ENCODE measurements around the gene SUGP1.

SUGP1 gene

DNA sequence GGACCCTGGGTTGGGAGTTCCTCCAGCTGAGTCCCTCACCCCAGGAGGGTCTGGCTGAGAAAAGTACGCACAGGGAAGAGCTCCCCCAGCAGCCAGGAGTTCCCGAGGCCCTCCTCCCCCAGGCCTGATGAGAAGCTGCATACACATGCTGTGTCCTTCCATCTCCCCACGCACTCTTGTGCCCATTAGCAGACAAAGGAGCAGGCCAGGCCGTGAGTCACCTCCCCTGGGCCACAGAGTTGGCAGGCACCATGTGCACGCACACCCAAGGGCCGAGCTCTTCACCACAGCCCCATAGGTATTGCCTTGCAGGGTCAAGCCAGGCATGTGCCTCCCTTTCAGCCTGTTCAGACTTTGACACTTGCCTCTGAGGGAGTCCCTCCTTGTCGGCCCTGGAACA lies 17.8 kb upstream of the SUGP1 start:
- no peak for DNase-seq

DNA sequence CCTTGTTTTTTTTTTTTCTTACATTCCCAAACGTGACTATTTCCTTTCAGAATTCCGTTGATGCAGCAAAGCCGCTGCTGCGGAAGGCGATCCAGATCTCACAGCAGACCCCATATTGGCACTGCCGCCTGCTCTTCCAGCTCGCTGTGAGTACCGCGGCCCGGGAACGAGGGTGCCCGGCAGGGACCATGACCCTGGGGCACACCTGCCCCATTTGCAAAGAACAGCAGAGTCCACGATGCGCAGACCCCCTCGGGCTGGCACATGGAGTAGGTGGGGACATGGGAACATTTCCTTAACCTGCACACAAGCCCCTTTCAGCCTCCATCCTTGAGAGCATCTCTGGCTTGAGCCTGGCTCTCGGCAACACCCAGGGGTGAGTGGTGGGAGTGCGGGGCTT lies 16.8 kb upstream of the SUGP1 start:
- DNase-seq = no peak

DNA sequence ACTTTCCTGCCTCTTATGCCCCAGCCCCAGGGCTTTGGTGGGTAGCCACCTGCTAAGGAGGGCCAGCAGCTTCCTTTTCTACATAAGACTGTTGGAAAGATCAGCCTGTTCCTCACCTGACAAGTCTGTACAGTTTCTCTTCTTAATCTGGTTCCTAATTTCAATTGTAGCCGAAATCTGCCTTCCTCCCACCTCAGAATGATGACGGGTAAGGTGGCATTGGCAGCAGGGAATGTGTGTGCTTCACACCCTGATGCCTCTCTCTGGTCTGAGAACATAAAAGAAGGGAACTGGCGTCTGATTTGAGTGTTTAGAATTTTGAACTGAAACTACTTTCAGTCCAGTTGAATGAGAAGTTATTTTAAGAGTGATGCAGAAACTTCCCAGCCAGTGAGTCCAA lies 16.3 kb upstream of the SUGP1 start:
- DNase-seq = no peak

DNA sequence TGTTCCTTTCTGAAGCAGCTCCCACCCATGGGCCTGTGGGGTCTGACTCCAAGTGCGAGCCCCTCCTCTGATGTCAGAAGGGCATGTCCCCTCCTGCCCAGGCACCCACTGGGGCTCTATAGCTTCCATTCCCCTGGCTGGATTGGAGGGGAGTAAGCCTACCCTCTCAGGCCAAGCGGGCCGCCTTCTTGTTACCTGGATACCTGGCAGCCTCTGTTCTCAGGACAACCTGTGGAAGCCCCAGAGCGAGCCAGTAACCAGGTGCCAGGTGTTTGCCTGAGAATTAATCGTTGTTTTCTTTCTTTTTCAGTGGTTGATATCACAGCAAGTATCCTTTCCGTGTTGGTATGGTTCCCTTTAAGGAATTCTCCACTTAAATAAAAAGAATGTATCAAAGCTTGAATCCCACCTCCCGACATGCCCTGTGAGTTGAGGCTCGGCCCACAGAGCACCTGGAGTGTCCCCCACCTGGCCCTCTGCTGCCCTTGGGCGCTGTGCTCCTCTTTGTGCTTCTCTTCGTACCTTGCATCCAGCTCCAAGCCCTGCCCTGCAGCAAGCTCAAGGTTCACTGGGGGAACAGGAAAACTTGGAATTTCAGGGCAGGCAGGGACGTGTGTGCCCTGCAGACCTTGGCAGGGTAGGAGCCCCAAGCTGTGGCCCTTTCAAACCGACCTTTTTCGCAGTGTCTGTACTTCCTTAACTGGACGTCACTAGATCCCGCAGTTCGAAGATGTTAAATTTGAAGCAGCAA lies 15.3 kb upstream of the SUGP1 start:
- no peak for DNase-seq

DNA sequence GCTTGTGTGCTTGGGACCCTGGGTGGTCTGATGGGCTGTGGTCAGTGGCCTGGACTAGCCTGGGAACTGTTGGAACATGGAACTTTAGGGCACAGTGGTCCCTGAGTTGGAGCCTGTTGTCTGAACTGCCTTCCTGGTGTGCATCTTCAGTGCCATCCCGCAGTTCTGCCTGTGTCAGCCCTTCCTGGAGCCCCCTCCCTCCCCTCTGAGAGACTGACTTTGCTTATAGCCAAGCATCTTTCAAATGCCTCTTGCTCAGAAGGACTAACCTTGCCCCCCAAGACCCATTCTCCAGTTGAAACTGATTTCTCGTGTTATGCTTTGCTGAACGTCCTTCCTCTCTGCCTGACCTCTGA lies 14.7 kb upstream of the SUGP1 start:
- DNase-seq = no peak

DNA sequence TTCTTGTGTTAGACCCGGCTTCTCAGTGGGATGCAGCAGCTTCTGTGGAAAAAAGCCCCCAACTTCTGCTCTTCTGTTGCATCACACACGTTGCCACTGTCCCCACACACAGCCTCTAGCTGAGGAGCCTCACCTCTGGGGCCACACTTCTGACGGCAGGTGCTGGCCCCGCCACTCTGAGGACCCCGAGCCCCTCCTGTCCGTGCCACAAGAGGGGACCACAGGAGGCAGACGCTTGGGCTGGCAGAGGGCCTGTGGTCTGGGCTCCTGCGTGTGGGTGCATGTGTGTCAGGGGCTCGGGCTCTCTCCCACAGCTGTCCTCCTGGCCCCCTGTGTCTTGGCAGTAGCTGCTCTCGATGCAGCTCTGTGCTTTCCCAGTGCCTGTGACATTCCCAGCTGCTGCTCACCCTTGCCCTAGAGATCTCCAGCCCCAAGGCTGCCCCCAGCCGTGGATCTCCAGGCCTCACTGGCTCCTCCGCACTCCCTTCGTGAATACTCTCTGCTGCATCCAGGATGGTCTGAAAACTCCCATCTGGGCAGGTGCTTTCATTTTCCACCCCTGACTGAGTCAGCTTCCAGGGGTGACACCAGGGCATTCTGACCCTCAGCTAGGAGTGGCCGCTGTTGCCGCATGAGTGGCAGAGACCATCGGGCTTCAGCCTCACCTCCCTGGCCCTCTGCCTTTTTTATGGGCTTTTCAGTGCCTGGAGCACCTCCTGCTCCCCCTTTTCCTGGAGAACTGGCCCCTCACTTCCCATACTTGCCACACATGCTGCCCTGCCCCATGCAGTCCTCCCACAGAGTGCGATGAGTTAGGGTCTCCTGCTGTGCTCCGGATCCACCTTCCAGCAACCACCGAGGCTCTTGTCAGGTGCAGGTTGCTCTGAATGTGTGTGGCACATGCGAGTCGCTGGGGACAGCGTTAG lies 14.0 kb upstream of the SUGP1 start:
- no peak for DNase-seq

DNA sequence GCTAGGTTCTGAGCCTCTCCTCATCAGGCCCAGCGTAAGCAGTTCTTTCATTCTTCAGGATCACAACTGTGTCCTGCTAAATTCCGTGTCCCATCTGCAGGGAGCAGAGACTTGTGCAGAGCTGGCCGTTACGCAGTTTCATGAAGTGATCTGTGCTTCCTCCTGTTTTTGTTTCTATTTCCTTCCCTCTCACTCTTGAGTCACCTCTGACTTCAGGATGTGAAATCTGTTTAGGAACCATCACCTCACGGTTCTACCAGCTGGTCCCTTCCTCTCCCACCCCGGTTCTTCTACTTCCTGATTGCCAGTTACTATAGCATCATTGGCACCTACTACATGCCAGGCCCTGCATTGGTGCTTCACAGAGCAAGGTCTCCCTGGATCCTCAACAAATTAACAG lies 8.8 kb upstream of the SUGP1 start:
- DNase-seq = no peak

DNA sequence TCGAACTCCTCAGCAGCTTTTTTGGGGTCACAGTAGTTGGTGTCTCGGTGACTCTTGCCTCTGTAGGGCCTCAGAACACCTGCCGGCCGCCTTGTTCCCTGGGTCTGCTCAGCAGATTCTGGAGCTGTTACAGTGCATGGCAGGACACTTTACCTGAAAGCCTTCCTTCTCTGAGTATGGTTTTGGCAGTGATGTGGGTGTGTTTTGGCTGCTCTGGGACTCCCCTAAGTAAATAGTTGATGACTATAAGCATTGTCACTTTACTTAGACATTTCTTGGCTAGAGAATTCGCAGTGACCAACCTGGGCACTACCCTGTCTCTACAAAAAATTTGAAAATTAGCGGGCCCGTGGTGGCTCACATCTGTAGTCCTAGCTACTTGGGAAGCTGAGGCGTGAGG lies 7.4 kb upstream of the SUGP1 start:
- DNase-seq = no peak

DNA sequence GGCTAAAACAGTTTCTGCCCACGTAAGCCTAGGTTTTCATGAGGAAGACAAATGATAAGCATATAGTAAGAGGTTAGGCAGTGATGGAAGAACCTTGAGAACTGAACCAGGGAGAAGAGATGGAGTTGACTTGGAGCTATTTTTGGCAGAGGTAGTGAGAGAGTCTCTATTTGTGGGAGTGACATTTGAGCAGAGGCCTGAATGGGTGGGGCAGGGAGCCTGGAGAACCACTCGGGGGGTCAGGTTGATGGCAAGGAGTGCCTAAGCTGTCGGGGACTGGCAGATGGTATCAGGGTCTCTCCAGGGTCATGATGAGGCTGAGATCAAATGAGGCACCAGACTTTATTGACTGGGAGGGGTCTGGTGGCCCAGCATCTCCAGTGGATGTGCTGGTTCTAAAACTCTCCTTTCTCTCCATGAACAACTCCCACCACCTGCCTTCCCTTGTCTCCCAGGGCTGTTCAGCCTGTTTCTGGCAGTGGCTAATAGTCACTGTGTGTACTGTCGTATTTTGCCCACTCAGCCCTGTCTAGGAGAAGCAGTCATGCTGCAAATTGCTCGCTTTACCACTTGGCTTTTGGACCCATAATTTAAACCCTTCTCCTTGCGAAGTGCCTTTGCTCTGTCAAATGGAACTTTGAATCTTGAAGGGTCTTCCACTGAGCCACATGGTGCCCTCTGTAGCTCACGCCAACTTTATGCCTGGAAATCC lies 3.9 kb upstream of the SUGP1 start:
- no peak for DNase-seq

DNA sequence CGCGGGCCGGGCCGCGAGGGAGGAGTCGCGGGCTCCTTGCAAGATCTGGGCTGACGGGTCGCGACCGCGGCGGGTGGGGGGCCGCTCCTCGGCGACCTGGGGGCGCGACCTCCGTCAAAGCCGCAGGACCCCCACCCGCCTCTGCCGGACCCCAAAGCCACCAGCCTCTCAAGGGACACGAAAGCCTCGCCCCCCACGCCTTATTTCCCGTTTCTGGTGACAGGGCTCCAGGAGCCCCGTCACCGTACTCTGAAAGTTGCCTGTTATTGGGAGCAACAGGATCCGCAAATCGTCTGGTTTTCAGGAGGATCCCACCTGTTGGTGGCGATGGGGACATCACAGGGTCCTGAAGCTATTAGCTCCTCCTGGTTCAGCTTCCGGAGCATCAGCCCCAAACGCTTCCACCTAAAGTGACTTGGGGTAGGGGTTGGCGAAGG lies 850 bp upstream of the SUGP1 start:
- DNase-seq = no peak

DNA sequence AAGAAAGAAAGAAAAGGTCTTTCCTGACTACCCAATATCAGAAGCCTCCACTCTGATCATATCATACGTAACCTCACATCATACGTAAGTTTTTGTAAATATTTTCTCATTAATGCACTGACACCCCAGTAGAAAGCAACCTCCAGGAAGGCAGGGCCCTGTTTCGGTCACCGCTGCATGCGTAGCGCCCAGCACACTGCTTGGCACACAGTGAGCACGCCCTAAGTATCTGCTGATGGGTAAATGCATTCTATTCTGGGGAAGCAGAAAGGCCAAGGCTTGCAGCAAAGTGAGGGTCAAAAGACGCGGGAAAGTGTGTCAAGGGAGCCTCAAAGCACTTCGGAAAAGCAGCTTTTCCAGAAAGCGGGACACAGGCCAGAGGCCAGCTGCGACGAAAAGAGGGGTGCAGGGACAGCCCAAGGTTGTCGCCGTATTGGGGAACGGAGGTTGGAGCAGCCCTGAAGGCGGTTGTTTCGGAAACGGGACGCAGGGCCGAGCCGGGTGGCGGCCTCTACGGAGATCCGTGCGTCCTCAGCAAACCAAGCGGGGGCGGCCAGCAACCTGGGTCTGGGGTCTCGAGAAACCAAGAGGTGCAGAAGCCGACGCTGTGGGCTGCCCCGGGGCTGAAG lies 463 bp downstream of the SUGP1 start:
- no peak for DNase-seq

DNA sequence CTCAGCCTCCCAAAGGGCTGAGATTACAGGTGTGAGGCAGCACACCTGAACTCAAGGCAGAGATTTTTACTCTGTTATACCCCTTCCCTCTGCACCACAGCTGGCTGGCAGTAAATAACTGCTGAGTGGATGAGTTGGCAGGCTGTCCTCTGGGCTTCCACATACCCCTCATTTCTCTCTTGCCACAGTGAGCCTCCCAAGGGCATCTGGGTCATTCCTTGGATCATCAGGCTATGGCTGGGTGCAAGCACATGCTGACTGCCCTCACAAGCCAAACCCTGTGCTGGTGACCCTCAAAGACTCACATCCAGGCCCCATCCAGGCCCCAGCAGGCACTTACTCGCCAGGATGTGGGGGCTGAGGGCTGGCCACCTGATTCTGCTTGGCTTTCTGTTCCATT lies 4.2 kb downstream of the SUGP1 start:
- no peak for DNase-seq

DNA sequence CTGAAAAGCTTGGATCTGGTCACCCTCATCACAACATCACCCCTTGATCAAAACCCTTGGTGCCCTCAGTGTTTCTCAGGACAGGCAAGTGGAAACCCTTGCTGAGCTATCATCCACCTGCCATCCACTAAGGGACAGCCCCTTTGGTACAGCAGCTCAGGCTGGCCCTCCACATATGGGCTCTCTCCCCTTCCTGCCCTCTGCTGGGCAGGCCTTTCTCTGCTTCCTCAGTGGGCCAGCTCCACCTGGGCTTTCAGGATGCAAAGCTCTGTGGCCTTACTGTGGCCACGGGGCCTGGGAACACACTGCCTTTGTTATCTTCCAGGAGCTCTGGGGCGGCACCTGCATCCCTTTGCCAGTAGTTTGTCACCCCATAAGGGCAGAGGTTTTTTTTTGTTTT lies 4.9 kb downstream of the SUGP1 start:
- no peak for DNase-seq

DNA sequence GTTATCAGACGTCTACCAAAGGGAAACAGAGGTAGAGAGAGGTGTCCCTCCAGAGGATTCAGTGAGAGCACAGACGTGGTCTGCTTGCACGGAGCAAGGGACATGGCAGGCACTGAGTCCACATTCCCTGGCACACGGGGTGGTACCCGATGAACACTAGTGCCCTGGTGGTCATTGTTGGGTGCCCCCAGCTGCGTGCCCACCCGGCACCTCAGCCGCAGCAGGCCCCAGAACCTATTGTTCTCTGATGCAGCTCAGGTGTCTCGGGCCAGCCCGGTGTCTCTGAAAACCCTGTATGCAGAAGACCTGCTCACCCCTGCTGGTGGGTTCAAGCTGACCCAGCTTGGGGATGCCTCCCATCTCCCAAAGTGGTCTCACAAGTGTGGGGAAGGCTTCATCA lies 11.9 kb downstream of the SUGP1 start:
- no peak for DNase-seq

DNA sequence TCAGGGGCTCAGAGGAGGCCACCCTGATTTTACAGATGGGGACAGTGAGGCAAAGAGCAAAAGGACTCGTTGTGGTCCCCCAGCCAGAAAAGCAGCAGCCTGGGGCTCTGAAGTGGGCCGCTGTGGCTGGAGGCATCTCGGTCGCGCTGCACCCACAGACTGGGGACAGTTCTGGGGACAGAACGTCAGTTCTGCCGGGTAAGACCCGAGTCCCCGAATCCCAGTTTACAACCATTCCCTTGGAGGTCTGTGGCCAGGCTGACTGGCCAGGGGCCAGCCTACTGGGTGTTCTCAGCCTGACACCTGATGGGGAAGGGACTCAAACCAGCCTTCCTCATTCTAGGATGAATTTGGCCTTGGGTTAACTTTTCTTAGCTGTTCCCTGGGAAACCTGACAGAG lies 14.1 kb downstream of the SUGP1 start:
- DNase-seq = no peak

DNA sequence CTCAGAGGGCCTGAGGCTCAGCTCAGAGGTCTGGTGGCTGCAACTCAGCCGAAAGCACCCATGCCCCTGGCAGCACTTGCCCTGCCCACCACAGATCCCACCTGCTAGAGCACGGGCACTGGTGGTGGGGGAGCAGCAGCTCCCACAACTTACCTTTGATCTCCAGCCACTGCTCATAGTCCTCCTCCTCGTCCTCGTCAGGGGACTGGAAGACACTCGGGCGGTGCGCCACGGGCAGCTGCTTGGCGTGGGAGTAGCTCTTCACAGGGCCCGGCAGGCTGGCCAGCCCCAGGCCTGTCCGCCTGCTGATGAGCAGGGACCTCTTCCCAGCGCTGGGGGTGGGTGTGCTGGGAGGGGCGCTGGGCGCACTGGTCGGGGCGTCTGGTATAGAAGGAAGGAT lies 14.6 kb downstream of the SUGP1 start:
- DNase-seq = no peak

DNA sequence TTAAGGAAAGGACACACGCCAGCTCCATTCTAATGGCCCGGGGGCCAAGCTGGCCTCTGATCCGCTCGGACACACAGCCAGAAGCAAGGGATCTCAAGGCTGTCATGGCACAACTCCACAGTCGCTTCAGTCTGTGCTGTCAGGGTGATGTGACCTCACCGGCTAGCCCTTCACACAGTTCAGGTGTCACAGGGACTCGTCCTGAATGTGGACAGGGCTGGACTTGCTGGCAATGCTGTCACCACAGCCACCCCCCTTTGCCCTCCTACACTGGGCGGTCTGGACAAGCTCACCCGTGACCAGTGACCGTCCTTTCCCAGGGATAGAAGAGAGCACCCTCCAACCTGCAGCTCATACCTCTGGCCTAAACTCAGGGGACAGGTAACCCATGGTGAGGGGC lies 15.2 kb downstream of the SUGP1 start:
- DNase-seq = no peak

DNA sequence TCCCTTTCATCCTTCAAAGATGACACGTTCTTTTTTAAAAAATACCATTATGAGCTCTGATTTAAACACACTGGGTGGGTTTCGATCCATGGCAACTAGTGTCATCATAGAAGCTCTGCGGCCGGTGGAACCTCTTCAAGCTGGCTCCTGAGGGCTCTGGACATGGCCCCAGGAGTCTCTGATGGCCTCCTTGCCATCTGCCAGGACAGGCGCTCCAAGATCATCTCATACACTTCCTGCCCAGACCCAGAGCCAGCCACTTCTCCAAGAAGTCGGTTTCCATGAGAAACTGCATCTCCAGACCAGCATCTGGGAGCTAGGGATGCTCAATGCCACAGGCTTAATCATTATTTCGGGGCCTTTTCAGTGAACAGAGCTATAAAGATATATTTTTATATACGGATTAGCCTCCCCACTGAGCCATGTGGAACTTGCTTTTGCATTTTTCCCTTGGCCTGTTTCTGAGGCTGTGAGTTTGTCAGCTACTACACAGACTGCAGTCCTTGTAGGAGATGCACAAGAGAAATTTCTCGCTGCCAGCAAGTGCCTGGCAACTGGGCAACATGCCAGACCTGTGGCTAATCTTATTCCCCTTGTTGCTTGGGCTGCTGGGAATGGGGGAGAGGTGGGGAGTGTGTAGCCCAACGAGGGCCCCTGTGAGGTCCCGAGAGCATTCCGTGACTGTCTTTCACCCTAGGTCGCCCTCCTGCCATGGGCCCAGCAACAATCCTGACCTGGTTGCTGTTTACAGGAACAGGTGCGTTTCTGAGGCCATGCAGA lies 15.9 kb downstream of the SUGP1 start:
- no peak for DNase-seq

DNA sequence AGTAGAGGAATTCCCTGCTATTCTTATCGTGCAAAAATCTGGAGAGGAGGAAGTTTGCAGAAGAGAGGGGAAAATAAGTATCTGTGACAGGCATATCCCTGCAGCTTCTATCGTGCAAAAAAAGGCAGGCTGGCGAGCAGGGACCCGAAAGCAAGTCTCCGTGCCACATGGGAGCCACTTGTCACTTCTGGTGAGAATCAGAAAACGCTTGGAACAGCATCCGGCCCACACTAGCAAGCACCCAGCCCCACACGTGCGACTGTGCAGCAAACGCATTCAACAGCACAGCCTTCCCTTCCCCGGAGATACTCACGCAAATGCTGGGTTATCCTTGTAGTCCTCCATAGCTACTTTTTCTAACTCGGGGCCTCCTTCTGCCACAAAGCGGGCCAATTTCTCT lies 16.9 kb downstream of the SUGP1 start:
- DNase-seq = no peak

DNA sequence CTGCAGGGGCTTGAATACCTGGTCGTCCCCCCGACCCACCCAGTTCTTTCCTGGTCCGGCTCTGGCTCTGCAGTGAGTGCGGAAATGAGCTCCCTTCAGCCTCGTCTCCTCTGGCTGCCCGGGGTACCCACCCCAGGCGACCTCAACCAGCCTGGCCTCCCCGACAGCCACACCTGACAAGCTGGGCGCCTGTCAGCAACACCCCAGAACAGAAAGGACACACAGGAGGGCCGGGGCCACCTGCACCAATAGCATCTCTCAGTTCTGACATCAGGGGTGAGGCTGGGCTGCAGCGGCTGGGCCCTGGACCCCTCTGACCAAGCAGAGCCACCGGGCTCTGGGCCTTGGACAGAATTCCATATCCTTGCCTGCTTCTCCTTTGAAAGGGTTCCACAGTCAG lies 19.7 kb downstream of the SUGP1 start:
- DNase-seq = no peak

DNA sequence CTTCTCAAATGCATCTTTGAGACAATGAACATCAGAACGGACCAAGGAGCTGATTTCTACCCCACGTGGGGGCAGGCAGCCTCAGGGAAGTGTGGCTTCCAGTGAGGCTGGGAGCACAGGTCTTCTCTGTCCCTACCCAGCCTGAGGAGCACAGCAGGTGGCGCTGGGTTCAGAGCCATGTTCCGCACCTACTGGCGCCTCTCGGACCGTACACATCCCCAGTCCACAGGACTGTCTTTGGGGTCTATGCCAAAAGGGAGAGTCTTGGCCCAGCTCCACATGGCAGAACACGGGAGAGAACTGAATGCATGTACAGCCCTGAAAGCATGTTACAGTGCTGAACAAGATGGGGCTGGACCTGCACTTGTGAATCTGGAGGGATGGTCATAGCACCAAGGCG lies 22.6 kb downstream of the SUGP1 start:
- DNase-seq = no peak

DNA sequence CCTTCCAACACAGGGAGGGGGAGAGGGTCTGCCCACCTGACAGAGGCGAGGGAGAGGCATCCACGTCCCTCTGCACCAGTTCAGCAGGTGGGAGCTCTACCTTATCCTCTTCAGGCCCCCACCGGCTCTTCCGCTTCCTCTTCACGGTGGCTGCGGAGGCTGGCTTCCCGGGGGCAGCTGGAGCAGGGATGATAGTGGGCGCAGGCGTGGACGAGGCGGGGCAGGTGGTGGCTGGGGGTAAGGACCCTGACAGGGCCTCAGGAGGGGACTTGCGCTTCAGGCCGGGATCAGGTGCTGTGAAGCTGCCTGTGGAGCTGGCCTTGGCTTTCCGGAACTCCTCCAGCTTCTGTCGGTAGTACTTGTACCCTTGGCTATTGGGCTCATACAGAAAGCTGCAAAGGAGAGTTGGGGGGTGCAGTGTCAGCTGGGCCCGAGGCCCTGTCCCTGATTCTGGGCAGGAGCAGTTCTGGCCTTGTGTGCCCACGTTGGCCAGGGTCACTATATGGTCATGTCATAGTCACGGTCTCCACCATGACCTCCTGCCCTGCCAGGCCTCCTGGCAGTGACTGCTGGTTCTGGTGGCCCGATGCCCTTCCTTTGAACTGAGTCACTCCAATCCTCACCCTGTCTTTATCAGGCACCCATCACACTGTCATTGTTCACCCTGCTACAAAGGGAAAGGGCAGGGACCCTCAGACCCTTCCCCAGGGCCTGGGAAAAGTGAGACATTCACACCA lies 23.2 kb downstream of the SUGP1 start:
- DNase-seq = no peak
